Body of pancreas (tissue), 4 donors: ENCODE data around the gene FAM120B.

Source experiments
- CTCF ChIP-seq, 7 experiments: fragments of 450-650 bp in 4 of 7; fragments of 200-600 bp in 3 of 7; sonication (generic) in 3 of 7; IDR thresholded peaks; one replicate each; pipeline ENCODE4 v1.5.1; 2016 to 2019; ENCODE audit warnings: antibody characterized with exemption in 7 of 7
- POLR2A ChIP-seq, 3 donors: fragments of 450-650 bp; IDR thresholded peaks; one replicate each; pipeline ENCODE4 v1.6.1; 2016; ENCODE audit warnings: antibody characterized with exemption in 3 of 3, mild to moderate bottlenecking in 2 of 3

GRCh38 chr6:170312876-170313275 is 6.3 kb downstream of the FAM120B start:
- no peak for TF ChIP-seq CTCF (IDR thresholded peaks at IDR 0.05)
- TF ChIP-seq POLR2A (IDR thresholded peaks at IDR 0.05) = no peak
